AG08396 (cell line): ENCODE measurements around the gene PCYT2.
"Not testable (repeated sequence)": the region's sequence is repeated elsewhere in the genome, so short reads cannot be mapped to it uniquely, and the experiment has no call there.

ENCODE experiments used
- DNase-seq: peaks from one replicate; pipeline ENCODE4 v3.0.0; 2012; ENCODE audit warnings: low spot score, mixed read lengths

Gene PCYT2

GRCh38 chr17:81927152-81927652 is 16.0 kb upstream of the PCYT2 start:
- no peak for DNase-seq

GRCh38 chr17:81926451-81927151 is 15.4 kb upstream of the PCYT2 start:
- peak; percentile 89 for DNase-seq

GRCh38 chr17:81925860-81926450 is 14.8 kb upstream of the PCYT2 start:
- DNase-seq: no peak

- no peak for DNase-seq
Observed at GRCh38 chr17:81924557-81925532, 13.6 kb upstream of the PCYT2 start.

GRCh38 chr17:81923302-81924260 is 12.4 kb upstream of the PCYT2 start:
- DNase-seq: peak; percentile 90

GRCh38 chr17:81922566-81923301 is 11.5 kb upstream of the PCYT2 start:
- DNase-seq: no peak

GRCh38 chr17:81921996-81922565 is 10.9 kb upstream of the PCYT2 start:
- no peak for DNase-seq

GRCh38 chr17:81921537-81921862 is 10.3 kb upstream of the PCYT2 start:
- DNase-seq: no peak

- DNase-seq: no peak
Observed at GRCh38 chr17:81920612-81921536, 9.7 kb upstream of the PCYT2 start.

GRCh38 chr17:81918832-81919545 is 7.8 kb upstream of the PCYT2 start:
- no peak for DNase-seq

GRCh38 chr17:81918333-81918669 is 7.1 kb upstream of the PCYT2 start:
- not testable (repeated sequence) for DNase-seq

- DNase-seq: peak; percentile 98
Observed at GRCh38 chr17:81917565-81918332, 6.5 kb upstream of the PCYT2 start, which contains the start of gene SIRT7. Gene SIRT7 (minus strand): TSS chr17:81918176. CDS start chr17:81918131, 45 bp downstream.

GRCh38 chr17:81916234-81917001 is 5.2 kb upstream of the PCYT2 start:
- peak; percentile 81 for DNase-seq

- DNase-seq: no peak
Observed at GRCh38 chr17:81915331-81915730, 4.1 kb upstream of the PCYT2 start.

- no peak for DNase-seq
Observed at GRCh38 chr17:81914103-81914850, 3.1 kb upstream of the PCYT2 start.

GRCh38 chr17:81913394-81914102 is 2.3 kb upstream of the PCYT2 start:
- DNase-seq: no peak
